Thoracic aorta (tissue), 2 donors: ENCODE results near the gene TNS3. TPM values are rescaled to one million over a fixed set of nuclear protein-coding genes. Genes with fewer than 3 reads are reported as not detected.
"Not testable (repeated sequence)": the region's sequence is repeated elsewhere in the genome, so short reads cannot be mapped to it uniquely, and the experiment has no call there.

Experiments
- ATAC-seq: fragments of 150-250 bp; one replicate; pipeline ENCODE4 v1.8.0; 2017; ENCODE audit warnings: low read depth; ENCODE audit not compliant: insufficient number of reproducible peaks, low FRiP score
- DNase-seq: peaks from one replicate; pipeline ENCODE4 v3.0.0-alpha.2; 2020; ENCODE audit warnings: low spot score
- H3K27ac ChIP-seq, 2 donors: fragments of 200-600 bp; sonication (generic); 1 replicate in 1 of 2; 2 replicates in 1 of 2; pipeline ENCODE4 v1.5.1; 2016; ENCODE audit warnings: mild to moderate bottlenecking in 2 of 2, moderate library complexity in 2 of 2
- H3K27me3 ChIP-seq: fragments of 200-600 bp; sonication (generic); replicated peaks from 2 replicates; pipeline ENCODE4 v1.6.0; 2016; ENCODE audit warnings: mild to moderate bottlenecking; ENCODE audit not compliant: insufficient read depth
- H3K36me3 ChIP-seq: fragments of 200-600 bp; sonication (generic); one replicate; pipeline ENCODE4 v1.5.1; 2016
- H3K4me1 ChIP-seq, 2 donors: fragments of 200-600 bp; sonication (generic); 1 replicate in 1 of 2; 2 replicates in 1 of 2; pipeline versions ENCODE4 v1.5.1 to v1.6.0; 2016; ENCODE audit warnings: low read depth in 2 of 2, mild to moderate bottlenecking in 1 of 2; ENCODE audit not compliant: control insufficient read depth in 1 of 2
- H3K4me3 ChIP-seq: fragments of 200-600 bp; sonication (generic); 2 replicates; pipeline ENCODE4 v1.5.1; 2016; ENCODE audit warnings: mild to moderate bottlenecking
- H3K9me3 ChIP-seq: fragments of 200-600 bp; sonication (generic); 2 replicates; pipeline ENCODE4 v1.5.1; 2016
- CTCF ChIP-seq: fragments of 200-600 bp; sonication (generic); IDR thresholded peaks from one replicate; pipeline ENCODE4 v1.5.1; 2019; ENCODE audit warnings: antibody characterized with exemption
- total RNA-seq, 2 donors: library from RNA; depleted of rRNA; stranded (reverse); fragments of >200 nt; gene quantifications; one replicate each; pipeline versions ENCODE4 v1.1.0 to v1.2.3, GENCODE V29; 2016

The TNS3 gene
- total RNA-seq, 2 donors from 2014 or later: 138 to 151 TPM

DNA sequence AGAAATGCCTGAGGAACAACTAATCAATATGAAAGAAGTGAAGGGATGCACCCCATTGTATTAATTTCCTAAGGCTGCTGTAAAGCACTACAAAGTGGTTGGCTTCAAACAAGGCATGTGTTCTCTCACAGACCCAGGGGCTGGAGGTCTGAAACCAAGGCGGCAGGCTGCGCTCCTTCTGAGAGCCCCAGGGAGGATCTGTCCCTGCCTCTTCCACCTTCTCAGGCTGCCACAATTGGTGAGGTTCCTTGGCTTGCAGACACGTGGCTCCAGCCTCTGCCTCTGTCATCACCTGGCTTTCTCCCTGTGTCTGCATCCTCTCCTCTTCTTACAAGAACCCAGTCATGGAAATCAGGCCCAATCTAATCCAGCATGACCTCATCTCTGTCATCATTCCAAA is 110.1 kb downstream of the TNS3 start:
- Histone ChIP-seq H3K4me3 (no peak overlapping the region), H3K27me3 (no peaks in the 10 kb centered on the region), H3K9me3 (no peaks in the 10 kb centered on the region), H3K36me3 (no peaks in the 10 kb centered on the region), H3K27ac (no peak overlapping the region), H3K4me1 (peaks cover 12 to 43% of the 10 kb centered on the region in 2 donors)
- DNase-seq (no peak), ATAC-seq (no peak)
- TF ChIP-seq CTCF: no peak

- H3K27ac ChIP-seq: no peak overlapping the region
Observed at GRCh38 chr7:47471358-47471703, 110.6 kb downstream of the TNS3 start.

DNA sequence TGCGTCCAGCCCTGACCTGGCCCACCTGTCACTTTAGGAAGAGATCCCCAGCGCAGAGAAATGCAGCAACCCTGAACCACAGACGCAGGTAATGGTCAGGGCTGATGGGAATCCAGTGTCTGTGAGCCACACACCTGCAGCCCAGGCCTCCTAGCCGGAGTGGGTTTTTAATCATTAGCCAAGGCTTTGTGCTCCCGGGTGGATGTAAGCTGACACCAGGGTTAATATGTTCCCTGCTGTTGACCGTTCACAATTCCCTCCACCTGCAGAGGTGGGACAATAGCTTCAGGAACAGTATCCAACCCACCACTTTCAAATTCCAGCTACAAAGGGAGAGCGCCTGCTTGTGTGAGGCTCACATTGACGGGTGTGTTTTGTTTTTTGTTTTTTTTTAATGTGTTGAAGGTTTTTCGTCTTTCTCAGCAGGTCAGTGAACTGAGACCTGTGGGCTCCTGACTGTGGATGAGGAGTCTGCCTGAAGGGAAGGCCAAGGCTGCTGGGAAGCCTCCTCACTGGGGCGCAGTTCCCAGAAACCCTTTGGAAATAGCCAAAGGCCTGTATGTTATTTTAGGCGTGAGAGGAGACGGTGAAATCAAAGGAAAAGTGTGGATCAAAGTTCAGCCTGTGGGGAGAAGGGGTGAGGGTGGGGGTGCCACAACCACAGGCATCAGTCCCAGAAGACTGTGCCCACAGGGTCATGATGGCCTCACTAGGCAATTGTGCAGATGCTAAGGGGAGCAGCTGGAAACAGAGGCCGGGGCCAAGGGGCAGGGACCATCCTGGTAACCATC is 111.1 kb downstream of the TNS3 start:
- H3K36me3 ChIP-seq: no peaks in the 10 kb centered on the region
- H3K4me3 ChIP-seq: no peak overlapping the region
- DNase-seq (no peak), ATAC-seq (no peak)
- no peak for TF ChIP-seq CTCF
- H3K9me3 ChIP-seq: no peaks in the 10 kb centered on the region
- H3K27ac ChIP-seq: no peak overlapping the region
- no peaks in the 10 kb centered on the region for H3K27me3 ChIP-seq
- H3K4me1 ChIP-seq: peaks cover 5 to 41% of the 10 kb centered on the region in 2 donors

More at GRCh38 chr7:47471358-47471703, 110.6 kb downstream of the TNS3 start:
- Histone ChIP-seq H3K27me3 (no peaks in the 10 kb centered on the region), H3K9me3 (no peaks in the 10 kb centered on the region), H3K36me3 (no peaks in the 10 kb centered on the region), H3K4me3 (no peak overlapping the region), H3K4me1 (peaks cover 9 to 42% of the 10 kb centered on the region in 2 donors)
- TF ChIP-seq CTCF: no peak
- DNase-seq (no peak), ATAC-seq (no peak)

DNA sequence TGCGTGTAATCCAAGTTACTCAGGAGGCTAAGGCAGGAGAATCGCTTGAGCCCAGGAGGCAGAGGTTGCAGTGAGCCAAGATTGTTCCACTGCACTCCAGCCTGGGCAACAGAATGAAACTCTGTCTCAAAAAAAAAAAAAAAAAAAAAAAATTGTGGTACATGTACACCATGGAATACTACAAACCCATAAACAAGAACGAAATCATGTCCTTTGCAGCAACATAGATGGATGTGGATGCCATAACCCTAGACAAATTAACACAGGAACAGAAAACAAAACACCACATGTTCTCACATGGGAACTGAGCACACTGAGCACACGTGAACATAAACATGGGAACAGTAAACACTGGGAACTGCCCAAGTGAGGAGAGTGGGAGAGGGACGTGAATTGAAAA is 112.1 kb downstream of the TNS3 start:
- not testable (repeated sequence) for ATAC-seq, H3K27ac ChIP-seq, DNase-seq, H3K4me3 ChIP-seq, H3K36me3 ChIP-seq, H3K9me3 ChIP-seq, H3K27me3 ChIP-seq
- peaks cover 0 to 40% of the 10 kb centered on the region in 2 donors for H3K4me1 ChIP-seq

DNA sequence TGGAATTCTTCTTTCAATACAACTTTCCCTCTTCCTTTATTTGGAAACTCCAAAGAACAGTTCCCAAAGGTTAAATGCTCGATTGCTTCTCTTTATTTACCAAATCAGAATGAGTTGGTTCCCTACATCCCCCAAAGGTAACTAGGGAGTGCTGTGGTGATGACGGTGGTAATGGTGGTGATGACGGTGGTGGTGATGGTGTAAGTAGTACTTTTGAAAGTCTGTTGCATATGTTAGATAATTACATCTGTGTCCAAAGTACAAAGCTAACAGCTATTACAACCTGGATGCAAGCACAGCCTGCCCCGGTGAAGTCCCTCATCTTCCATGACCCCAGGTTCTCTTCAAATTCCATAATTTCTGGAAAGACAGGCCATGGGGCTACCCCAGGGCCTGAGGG is 115.1 kb downstream of the TNS3 start:
- ATAC-seq: no peak
- Histone ChIP-seq H3K9me3 (no peaks in the 10 kb centered on the region), H3K4me3 (no peak overlapping the region), H3K27ac (peak overlapping the region in 1 of 2 donors; percentile 8), H3K27me3 (no peaks in the 10 kb centered on the region), H3K36me3 (no peaks in the 10 kb centered on the region), H3K4me1 (peaks cover 0 to 38% of the 10 kb centered on the region in 2 donors)
- TF ChIP-seq CTCF: no peak
- DNase-seq: no peak

- no peak for TF ChIP-seq CTCF
- Histone ChIP-seq H3K9me3 (no peaks in the 10 kb centered on the region), H3K4me1 (peaks cover 6 to 38% of the 10 kb centered on the region in 2 donors), H3K27me3 (no peaks in the 10 kb centered on the region), H3K27ac (peak overlapping the region in 1 of 2 donors; percentile 3), H3K36me3 (no peaks in the 10 kb centered on the region), H3K4me3 (no peak overlapping the region)
- ATAC-seq: no peak
- no peak for DNase-seq
Observed at GRCh38 chr7:47465191-47465590, 116.7 kb downstream of the TNS3 start.
